Measurements from ENCODE around the gene SYTL3.

DNA sequence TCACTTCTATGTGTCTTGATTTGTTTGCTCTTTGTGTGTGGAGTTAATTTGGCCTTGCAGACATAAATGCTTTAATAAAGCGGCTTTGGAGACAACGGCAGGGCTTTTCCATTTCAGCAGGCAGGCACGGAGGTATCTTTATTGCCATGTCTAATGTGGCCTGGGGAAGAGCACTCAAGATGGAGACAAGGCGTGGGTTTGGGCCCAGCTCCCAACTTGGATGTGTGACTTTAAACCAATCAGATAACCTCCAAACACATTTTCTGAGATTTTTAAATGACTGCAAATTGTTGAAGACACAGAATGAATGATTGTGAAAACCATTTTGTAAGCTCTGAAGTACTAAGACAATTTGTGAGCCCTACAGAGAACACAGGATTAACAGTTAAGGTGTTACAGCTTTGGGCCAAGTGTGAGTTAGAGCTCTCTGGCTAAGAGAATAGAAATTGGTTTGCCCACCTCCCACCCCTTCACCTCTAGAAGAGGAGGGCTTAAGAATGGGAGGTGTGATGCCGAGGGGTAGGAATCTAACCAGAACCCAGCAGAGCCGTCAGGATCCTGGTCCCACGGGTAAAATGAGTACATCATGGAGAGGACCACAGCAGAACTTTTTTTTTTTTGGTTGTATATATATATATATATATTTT, 14.3 kb upstream of the SYTL3 start:
- TF ChIP-seq POLR2A (IDR thresholded peaks at IDR 0.05) (no peak), CTCF (IDR thresholded peaks at IDR 0.05) (no peak)
